GM12873 (cell line): ENCODE results near the gene C1orf226.

Experiments
- TF ChIP-seq, protein P1 (sequence below): IDR thresholded peaks from 2 replicates; pipeline ENCODE4 v1.5.1; 2012; ENCODE audit warnings: low read depth, mild to moderate bottlenecking, moderate library complexity, low read length, control low read depth; ENCODE audit not compliant: insufficient read depth; ENCODE audit errors: missing control alignments

C1orf226 gene

DNA sequence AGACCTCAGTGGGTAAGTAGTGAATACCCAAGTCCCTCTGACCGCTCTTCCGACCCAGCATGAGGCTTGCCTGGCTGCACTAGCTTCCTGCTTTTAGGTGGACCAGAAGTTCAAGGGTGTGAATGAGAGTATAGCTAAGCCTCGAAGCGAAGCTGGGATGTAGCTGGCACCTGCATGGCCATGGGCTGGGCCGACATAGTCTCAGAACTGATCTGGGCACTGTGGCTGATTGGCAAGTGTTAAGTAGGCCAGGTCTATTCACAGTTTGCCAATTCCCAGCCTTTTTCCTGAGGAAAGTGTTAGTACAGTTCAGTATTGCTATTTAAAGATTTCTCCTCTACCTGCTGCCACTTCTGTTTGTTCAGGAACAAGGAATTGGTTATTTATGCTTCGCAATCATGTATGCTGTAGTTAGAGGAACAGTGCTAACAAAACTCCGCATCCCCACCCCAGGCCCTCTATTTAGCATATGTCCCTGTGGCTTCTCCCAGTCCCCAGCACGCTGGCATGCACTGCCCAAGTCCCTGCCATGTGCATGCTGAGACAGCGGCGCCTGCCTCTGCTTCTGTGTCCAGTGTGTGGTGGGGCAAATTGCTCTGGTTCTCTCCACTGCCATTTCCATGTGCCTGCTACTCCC lies 21.2 kb upstream of the C1orf226 start:
- TF ChIP-seq, protein P1, sequence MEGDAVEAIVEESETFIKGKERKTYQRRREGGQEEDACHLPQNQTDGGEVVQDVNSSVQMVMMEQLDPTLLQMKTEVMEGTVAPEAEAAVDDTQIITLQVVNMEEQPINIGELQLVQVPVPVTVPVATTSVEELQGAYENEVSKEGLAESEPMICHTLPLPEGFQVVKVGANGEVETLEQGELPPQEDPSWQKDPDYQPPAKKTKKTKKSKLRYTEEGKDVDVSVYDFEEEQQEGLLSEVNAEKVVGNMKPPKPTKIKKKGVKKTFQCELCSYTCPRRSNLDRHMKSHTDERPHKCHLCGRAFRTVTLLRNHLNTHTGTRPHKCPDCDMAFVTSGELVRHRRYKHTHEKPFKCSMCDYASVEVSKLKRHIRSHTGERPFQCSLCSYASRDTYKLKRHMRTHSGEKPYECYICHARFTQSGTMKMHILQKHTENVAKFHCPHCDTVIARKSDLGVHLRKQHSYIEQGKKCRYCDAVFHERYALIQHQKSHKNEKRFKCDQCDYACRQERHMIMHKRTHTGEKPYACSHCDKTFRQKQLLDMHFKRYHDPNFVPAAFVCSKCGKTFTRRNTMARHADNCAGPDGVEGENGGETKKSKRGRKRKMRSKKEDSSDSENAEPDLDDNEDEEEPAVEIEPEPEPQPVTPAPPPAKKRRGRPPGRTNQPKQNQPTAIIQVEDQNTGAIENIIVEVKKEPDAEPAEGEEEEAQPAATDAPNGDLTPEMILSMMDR, result no peak

GRCh38 chr1:162360874-162361260 lies 20.7 kb upstream of the C1orf226 start:
- TF ChIP-seq, protein P1, result no peak

DNA sequence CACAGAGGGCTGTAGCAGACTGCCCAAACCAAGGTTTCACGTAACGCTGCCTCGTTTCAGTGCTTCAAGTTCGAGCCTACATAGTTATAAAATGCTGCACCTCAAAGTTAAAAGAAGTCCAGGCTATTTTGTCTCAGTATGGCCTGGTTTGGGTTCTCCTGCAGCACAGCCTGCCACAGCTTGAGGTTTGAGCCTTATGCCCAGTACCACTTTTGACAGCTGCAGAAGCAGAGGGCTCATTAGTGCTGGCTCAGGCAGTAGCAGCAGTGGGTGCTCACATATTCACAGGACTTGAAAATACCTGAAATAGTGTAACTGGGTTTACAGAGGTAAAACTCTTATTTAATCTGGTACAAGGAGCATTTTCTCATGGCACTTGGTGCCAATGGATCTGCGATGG lies 20.2 kb upstream of the C1orf226 start:
- TF ChIP-seq, protein P1, result no peak

- TF ChIP-seq, protein P1, result no peak
Measured at GRCh38 chr1:162363823-162364222, 17.7 kb upstream of the C1orf226 start.

GRCh38 chr1:162364498-162364897 lies 17.0 kb upstream of the C1orf226 start:
- TF ChIP-seq, protein P1, result no peak

DNA sequence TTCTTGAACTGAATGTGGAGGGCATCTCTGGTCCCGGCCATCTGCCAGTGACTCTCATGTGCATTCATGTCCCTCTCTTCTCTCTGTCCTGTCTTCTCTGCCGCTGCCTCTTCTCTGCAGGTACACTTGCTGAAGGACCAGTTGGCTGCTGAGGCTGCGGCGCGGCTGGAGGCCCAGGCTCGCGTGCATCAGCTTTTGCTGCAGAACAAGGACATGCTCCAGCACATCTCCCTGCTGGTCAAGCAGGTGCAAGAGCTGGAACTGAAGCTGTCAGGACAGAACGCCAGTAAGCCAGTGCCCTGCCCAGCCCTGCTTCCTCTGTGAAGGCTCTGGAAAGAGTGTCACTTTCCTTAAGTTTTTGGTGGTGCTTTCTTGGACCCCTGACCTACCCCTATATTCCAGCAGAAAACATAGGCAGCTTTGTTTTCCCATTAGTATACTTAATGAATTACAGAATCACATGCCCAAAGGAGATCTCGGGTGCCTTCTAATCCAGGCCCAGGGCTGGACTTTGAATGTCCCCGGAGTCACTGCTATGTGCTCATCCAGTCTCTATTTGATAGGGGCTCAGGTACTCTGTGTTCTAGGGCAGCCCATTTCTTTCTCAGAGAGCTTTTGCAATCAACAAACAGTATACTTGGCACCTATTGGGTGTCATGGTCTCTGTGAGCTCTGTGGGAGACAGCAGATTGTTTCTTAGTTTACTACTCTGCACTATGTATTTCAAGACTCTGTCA lies 16.1 kb upstream of the C1orf226 start:
- TF ChIP-seq, protein P1, result no peak

DNA sequence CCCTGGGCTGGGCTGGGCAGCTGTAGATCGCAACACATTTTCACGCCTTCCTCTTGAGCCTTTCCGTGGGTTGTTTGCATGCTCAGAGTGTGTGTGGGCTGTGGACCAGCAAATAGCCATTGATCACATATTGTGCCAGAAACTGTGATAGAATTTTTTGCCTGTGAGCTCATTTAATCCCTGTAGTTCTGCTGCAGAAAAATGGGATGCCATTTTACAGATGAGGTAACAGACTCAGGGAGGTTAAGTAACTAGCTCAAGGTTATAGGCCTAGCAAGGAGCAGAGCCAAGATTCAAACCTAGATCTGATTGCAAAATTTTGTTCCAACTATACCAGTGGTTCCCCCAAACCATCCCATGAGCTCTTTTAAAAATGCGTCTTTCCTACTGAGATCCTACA lies 15.4 kb upstream of the C1orf226 start:
- TF ChIP-seq, protein P1, result no peak
